Adrenal gland (tissue), 5 donors: ENCODE results near the gene ZXDC.

ENCODE experiments used
- CTCF ChIP-seq, 6 experiments: fragments of 450-650 bp in 4 of 6; fragments of 200-600 bp in 2 of 6; sonication (generic) in 1 of 6; IDR thresholded peaks; 1 replicate in 5 of 6; 2 replicates in 1 of 6; pipeline versions ENCODE4 v1.5.1 to v1.8.0; 2016 to 2021; ENCODE audit warnings: antibody characterized with exemption in 6 of 6, mild to moderate bottlenecking in 2 of 6, moderate library complexity in 1 of 6
- POLR2A ChIP-seq, 2 donors: fragments of 450-650 bp; IDR thresholded peaks; one replicate each; pipeline ENCODE4 v1.6.1; 2017; ENCODE audit warnings: antibody characterized with exemption in 2 of 2, mild to moderate bottlenecking in 2 of 2, moderate library complexity in 1 of 2
- donor health status: DM: no; HTN: no; CAD: no.

- TF ChIP-seq CTCF (IDR thresholded peaks at IDR 0.05) (no peak), POLR2A (IDR thresholded peaks at IDR 0.05) (no peak)
These were observed 11.2 kb downstream of the ZXDC start for GRCh38 chr3:126464494-126464893.
